B cell (primary cell): ENCODE results near the gene ZFP2. TPM values are rescaled to one million over a fixed set of nuclear protein-coding genes. Genes with fewer than 3 reads are reported as not detected.

Experiments used
- ATAC-seq: fragments of 200-7000 bp; cut with Tn5 transposase; one replicate; pipeline ENCODE4 v1.10.0; 2021; ENCODE audit warnings: low read depth, mild to moderate bottlenecking, moderate number of reproducible peaks, moderate library complexity
- CTCF ChIA-PET: fragments of 350-600 bp; sonication (Branson Sonifier 250); formaldehyde crosslinking; loops from one replicate; lab custom pipeline; 2021; ENCODE audit warnings: antibody characterized with exemption, inconsistent platforms; lab: Charles Lee
- POLR2A ChIA-PET: fragments of 350-600 bp; sonication (Branson Sonifier 250); formaldehyde crosslinking; loops from one replicate; lab custom pipeline; 2021; ENCODE audit warnings: antibody characterized with exemption; lab: Charles Lee
- DNase-seq: peaks from one replicate; pipeline ENCODE4 v3.0.0; 2013
- H2AFZ ChIP-seq: 2 replicates; pipeline ENCODE4 v1.6.1; 2012; ENCODE audit warnings: mild to moderate bottlenecking, low read depth, low read length; ENCODE audit not compliant: insufficient read depth, poor library complexity, severe bottlenecking
- H3K27ac ChIP-seq, 2 donors: 1 replicate in 1 of 2; 2 replicates in 1 of 2; pipeline ENCODE4 v1.5.1; 2012 to 2013; ENCODE audit warnings: low read length in 2 of 2, mild to moderate bottlenecking in 2 of 2, moderate library complexity in 1 of 2
- H3K27me3 ChIP-seq, 4 experiments: fragments of 200-600 bp in 1 of 4; sonication (generic) in 1 of 4; replicated peaks in 1 of 4; 1 replicate in 2 of 4; 2 replicates in 2 of 4; pipeline versions ENCODE4 v1.6.1 to v1.7.0; 2013 to 2016; ENCODE audit warnings: low read length in 3 of 4, mild to moderate bottlenecking in 2 of 4, mixed read lengths in 1 of 4, moderate library complexity in 1 of 4; ENCODE audit not compliant: insufficient read depth in 4 of 4, control insufficient read depth in 3 of 4; ENCODE audit errors: control extremely low read depth in 1 of 4
- H3K36me3 ChIP-seq, 2 experiments: replicated peaks in 1 of 2; 1 replicate in 1 of 2; 2 replicates in 1 of 2; pipeline versions ENCODE4 v1.6.1 to v1.7.1; 2013; ENCODE audit warnings: low read length in 1 of 2; ENCODE audit not compliant: insufficient read depth in 2 of 2, control insufficient read depth in 1 of 2; ENCODE audit errors: control extremely low read depth in 1 of 2, extremely low read depth in 1 of 2
- H3K4me1 ChIP-seq, 2 donors: fragments of 200-600 bp in 1 of 2; sonication (generic) in 1 of 2; 1 replicate in 1 of 2; 2 replicates in 1 of 2; pipeline versions ENCODE4 v1.5.1 to v1.6.1; 2013 to 2017; ENCODE audit warnings: low read length in 2 of 2; ENCODE audit not compliant: control insufficient read depth in 2 of 2, insufficient read depth in 2 of 2
- H3K4me2 ChIP-seq: replicated peaks from 2 replicates; pipeline ENCODE3; 2012; ENCODE audit warnings: mild to moderate bottlenecking, low read depth, low read length; ENCODE audit not compliant: poor library complexity, severe bottlenecking
- H3K4me3 ChIP-seq, 5 experiments: fragments of 200-600 bp in 1 of 5; sonication (generic) in 1 of 5; 1 replicate in 3 of 5; 2 replicates in 2 of 5; pipeline versions ENCODE4 v1.5.1 to v1.7.0; 2011 to 2016; ENCODE audit warnings: low read length in 4 of 5, mild to moderate bottlenecking in 4 of 5, low read depth in 2 of 5, control low read depth in 1 of 5, moderate library complexity in 1 of 5; ENCODE audit not compliant: insufficient read depth in 1 of 5; ENCODE audit errors: control extremely low read depth in 1 of 5, extremely low read depth in 1 of 5
- H3K79me2 ChIP-seq: fragments of 200-600 bp; sonication (generic); one replicate; pipeline ENCODE4 v1.6.0; 2016; ENCODE audit warnings: low read length; ENCODE audit not compliant: control insufficient read depth, insufficient read depth
- H3K9ac ChIP-seq: fragments of 200-600 bp; sonication (generic); 2 replicates; pipeline ENCODE4 v1.6.1; 2017; ENCODE audit warnings: mild to moderate bottlenecking, low read length, moderate library complexity
- H3K9me3 ChIP-seq, 3 donors: one replicate each; pipeline versions ENCODE4 v1.6.1 to v1.7.1; 2013; ENCODE audit warnings: low read length in 2 of 3; ENCODE audit not compliant: control insufficient read depth in 2 of 3, insufficient read depth in 1 of 3; ENCODE audit errors: control extremely low read depth in 1 of 3
- H4K20me1 ChIP-seq: 2 replicates; pipeline ENCODE4 v1.6.0; 2012; ENCODE audit warnings: mild to moderate bottlenecking, low read length; ENCODE audit not compliant: insufficient read depth, control insufficient read depth, poor library complexity, severe bottlenecking
- H3K27ac Mint-ChIP-seq: one replicate; pipeline ENCODE4 v1.8.0; 2021; ENCODE audit warnings: mixed read lengths
- H3K27me3 Mint-ChIP-seq: one replicate; pipeline ENCODE4 v1.8.0; 2021; ENCODE audit warnings: mixed read lengths
- H3K4me1 Mint-ChIP-seq: one replicate; pipeline ENCODE4 v1.8.0; 2021; ENCODE audit warnings: mixed read lengths
- H3K4me3 Mint-ChIP-seq: one replicate; pipeline ENCODE4 v1.8.0; 2021; ENCODE audit warnings: mixed read lengths
- H3K9me3 Mint-ChIP-seq: one replicate; pipeline ENCODE4 v1.8.0; 2022; ENCODE audit warnings: mixed read lengths; ENCODE audit not compliant: insufficient read depth
- CTCF ChIP-seq: fragments of 200-600 bp; IDR thresholded peaks from one replicate; pipeline ENCODE4 v1.8.0; 2022; ENCODE audit warnings: antibody characterized with exemption, mild to moderate bottlenecking
- EZH2 ChIP-seq: IDR thresholded peaks from 2 replicates; pipeline ENCODE4 v1.6.1; 2012; ENCODE audit warnings: borderline replicate concordance, low read depth, mild to moderate bottlenecking, moderate library complexity, low read length; ENCODE audit not compliant: insufficient read depth, poor library complexity, severe bottlenecking
- WGBS: methylation state at CpG from one replicate; pipeline ENCODE4 v1.1.5; 2013; ENCODE audit warnings: missing lambda C conversion rate; ENCODE audit not compliant: insufficient coverage; 5-methylcytosine and 5-hydroxymethylcytosine counted together
- intact Hi-C: fragments of 100-400 bp; cut with micrococcal nuclease; formaldehyde crosslinking; loops from one replicate; pipeline ENCODE4 v1.10.0; 2022
- polyA plus RNA-seq: library from polyadenylated mRNA; depleted of rRNA; stranded (reverse); fragments of >200 nt; gene quantifications from 2 replicates; pipeline ENCODE4 v1.2.3, GENCODE V29; 2012
- total RNA-seq, 2 donors: library from RNA; stranded (reverse); fragments of 120-200 nt in 1 of 2; gene quantifications; 1 replicate in 1 of 2; 2 replicates in 1 of 2; pipeline versions ENCODE4 v1.2.3 to v1.2.4, GENCODE V29; 2013 to 2022

The ZFP2 gene
- total and polyA plus RNA-seq, 2 donors (not counting 1 experiment from before 2014, with no cell fraction given): 0.72 to 2.2 TPM

DNA sequence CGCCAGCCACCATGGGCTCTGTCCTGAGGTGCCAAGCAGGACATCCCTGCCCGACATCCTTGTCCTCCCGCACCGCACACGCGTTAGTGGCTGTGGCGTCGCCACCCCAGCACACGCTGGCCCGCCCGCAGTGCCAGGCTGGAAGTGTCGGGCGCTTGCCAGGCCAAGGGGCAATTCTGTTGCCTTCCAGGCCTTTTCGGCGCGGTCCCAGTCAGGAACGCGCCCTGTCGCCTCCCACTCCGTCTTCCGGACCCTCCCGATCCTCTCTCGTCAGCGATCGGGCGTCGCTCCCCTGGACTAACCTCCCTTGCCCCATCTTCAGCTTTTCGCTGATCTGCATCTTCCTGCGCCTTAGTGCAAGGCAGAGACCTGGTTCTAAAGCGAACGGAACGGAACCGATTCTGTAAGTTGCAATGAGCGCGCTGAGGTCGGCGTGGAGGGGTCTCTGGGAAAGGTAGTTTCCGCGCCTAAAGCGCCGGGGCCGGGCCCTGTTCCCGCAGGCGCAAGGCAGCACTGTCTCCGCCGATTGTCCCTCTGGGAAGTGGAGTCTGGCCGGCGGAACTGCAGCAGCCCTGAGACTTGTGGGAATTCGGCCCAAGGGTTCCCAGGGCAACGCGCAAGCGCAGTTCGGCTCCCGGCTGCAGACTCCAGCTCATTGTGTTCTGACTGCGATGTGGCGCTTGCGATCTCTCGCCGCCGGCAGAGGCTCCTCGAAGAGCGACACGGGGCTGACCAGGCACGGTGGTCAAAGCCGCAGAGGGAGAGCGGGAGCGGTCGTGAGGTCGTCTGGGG, 45.1 kb downstream of the ZFP2 start, which contains the start of gene ZNF454:
Gene ZNF454 (plus strand): TSS at position 630 of the 792 bp plus-strand sequence. CDS start 1,594 bp downstream, outside the sequence.
- Histone ChIP-seq H3K4me1 (no peaks in the 10 kb centered on the region), H3K36me3 (no peaks in the 10 kb centered on the region), H3K79me2 (no peaks in the 10 kb centered on the region), H2AFZ (no peak within 1 kb of the TSS), H4K20me1 (no peaks in the 10 kb centered on the region), H3K4me3 (no peak within 1 kb of the TSS), H3K9me3 (peaks cover 0 to 81% (median 61%) of the 10 kb centered on the region in 3 donors), H3K9ac (no peak within 1 kb of the TSS), H3K4me2 (no peak within 1 kb of the TSS), H3K27me3 (peaks cover 0 to 40% (median 7%) of the 10 kb centered on the region in 4 experiments), H3K27ac (no peak within 1 kb of the TSS)
- Mint-ChIP-seq H3K9me3 (peaks cover 39% of the 10 kb centered on the region), H3K27me3 (peaks cover 21% of the 10 kb centered on the region), H3K4me3 (no peak within 1 kb of the TSS), H3K27ac (no peak within 1 kb of the TSS), H3K4me1 (no peaks in the 10 kb centered on the region)
- ChIA-PET CTCF (no interaction called here), POLR2A (no interaction called here)
- 20% methylated on average over 69 of the region's 69 CpGs for WGBS
- intact Hi-C loops: no loop called here
- ATAC-seq: no peak
- no peak for TF ChIP-seq CTCF
- TF ChIP-seq EZH2: no peak
- no peak for DNase-seq

- no peak overlapping the region for H3K9ac ChIP-seq
- no peak overlapping the region for H2AFZ ChIP-seq
- peaks cover 39% of the 10 kb centered on the region for H3K9me3 Mint-ChIP-seq
- DNase-seq: no peak
- ChIA-PET CTCF (no interaction called here), POLR2A (no interaction called here)
- no peaks in the 10 kb centered on the region for H4K20me1 ChIP-seq
- peaks cover 0 to 40% (median 7%) of the 10 kb centered on the region in 4 experiments for H3K27me3 ChIP-seq
- peaks cover 21% of the 10 kb centered on the region for H3K27me3 Mint-ChIP-seq
- H3K27ac ChIP-seq: no peak overlapping the region
- ATAC-seq: no peak
- no peak overlapping the region for H3K4me3 ChIP-seq
- no peaks in the 10 kb centered on the region for H3K79me2 ChIP-seq
- no peak overlapping the region for H3K4me3 Mint-ChIP-seq
- no peak overlapping the region for H3K27ac Mint-ChIP-seq
- TF ChIP-seq CTCF (no peak), EZH2 (no peak)
- H3K4me1 Mint-ChIP-seq: no peaks in the 10 kb centered on the region
- no peaks in the 10 kb centered on the region for H3K36me3 ChIP-seq
- H3K4me1 ChIP-seq: no peaks in the 10 kb centered on the region
- H3K9me3 ChIP-seq: peaks cover 0 to 82% (median 56%) of the 10 kb centered on the region in 3 donors
- intact Hi-C loops: no loop called here
- H3K4me2 ChIP-seq: no peak overlapping the region
- 23% methylated on average over 12 of the region's 23 CpGs for WGBS
Observed at GRCh38 chr5:178941361-178941760, 45.6 kb downstream of the ZFP2 start.
